ENCODE data around the gene MRPL48.
A peak's percentile ranks its signal among the peaks of the same experiment; 100 is the strongest.
"Not testable (repeated sequence)": the region's sequence is repeated elsewhere in the genome, so short reads cannot be mapped to it uniquely, and the experiment has no call there.

The MRPL48 gene

GRCh38 chr11:73787643-73788558 is at the start of gene MRPL48:
Gene MRPL48 (plus strand): TSS chr11:73787874. CDS start chr11:73787972, 98 bp downstream.
- DNase-seq (ENCODE audit: low read depth in 3 of 3, low spot score in 1 of 3), result peak; percentile 59 to 75 (median 70)

- no peak for DNase-seq (ENCODE audit: low read depth in 3 of 3, low spot score in 1 of 3)
These were observed 44.6 kb upstream of the MRPL48 start for GRCh38 chr11:73743045-73743444.

- DNase-seq (ENCODE audit: low read depth in 3 of 3, low spot score in 1 of 3), result no peak
These were observed 41.0 kb upstream of the MRPL48 start for GRCh38 chr11:73746701-73747100.

GRCh38 chr11:73747762-73748161 is 39.9 kb upstream of the MRPL48 start:
- DNase-seq (ENCODE audit: low read depth in 3 of 3, low spot score in 1 of 3), result no peak

- no peak for DNase-seq (ENCODE audit: low read depth in 3 of 3, low spot score in 1 of 3)
These were observed 39.4 kb upstream of the MRPL48 start for GRCh38 chr11:73748300-73748699.

GRCh38 chr11:73749118-73749517 is 38.6 kb upstream of the MRPL48 start:
- no peak for DNase-seq (ENCODE audit: low read depth in 3 of 3, low spot score in 1 of 3)

- DNase-seq (ENCODE audit: low read depth in 3 of 3, low spot score in 1 of 3), result no peak
These were observed 37.4 kb upstream of the MRPL48 start for GRCh38 chr11:73750228-73750627.

GRCh38 chr11:73750862-73751261 is 36.8 kb upstream of the MRPL48 start:
- not testable (repeated sequence) for DNase-seq (ENCODE audit: low read depth in 3 of 3, low spot score in 1 of 3)

GRCh38 chr11:73752216-73752867 is 35.3 kb upstream of the MRPL48 start:
- no peak for DNase-seq (ENCODE audit: low read depth in 3 of 3, low spot score in 1 of 3)

- DNase-seq (ENCODE audit: low read depth in 3 of 3, low spot score in 1 of 3), result no peak
These were observed 34.8 kb upstream of the MRPL48 start for GRCh38 chr11:73752903-73753302.

- no peak for DNase-seq (ENCODE audit: low read depth in 3 of 3, low spot score in 1 of 3)
These were observed 33.7 kb upstream of the MRPL48 start for GRCh38 chr11:73753938-73754337.

- no peak for DNase-seq (ENCODE audit: low read depth in 3 of 3, low spot score in 1 of 3)
These were observed 32.0 kb upstream of the MRPL48 start for GRCh38 chr11:73755670-73756069.

- DNase-seq (ENCODE audit: low read depth in 3 of 3, low spot score in 1 of 3), result no peak
These were observed 30.1 kb upstream of the MRPL48 start for GRCh38 chr11:73757598-73757997.

- no peak for DNase-seq (ENCODE audit: low read depth in 3 of 3, low spot score in 1 of 3)
These were observed 29.2 kb upstream of the MRPL48 start for GRCh38 chr11:73758451-73758850.

- DNase-seq (ENCODE audit: low read depth in 3 of 3, low spot score in 1 of 3), result no peak
These were observed 28.0 kb upstream of the MRPL48 start for GRCh38 chr11:73759610-73760134.

GRCh38 chr11:73760135-73760678 is 27.5 kb upstream of the MRPL48 start:
- DNase-seq (ENCODE audit: low read depth in 3 of 3, low spot score in 1 of 3), result no peak

GRCh38 chr11:73760679-73761402 is 26.8 kb upstream of the MRPL48 start, which contains the start of gene RAB6A:
Gene RAB6A (minus strand): TSS chr11:73761074. CDS start chr11:73760635, 439 bp downstream.
- peak; percentile 96 to 99 (median 99) for DNase-seq (ENCODE audit: low read depth in 3 of 3, low spot score in 1 of 3)

- no peak for DNase-seq (ENCODE audit: low read depth in 3 of 3, low spot score in 1 of 3)
These were observed 26.2 kb upstream of the MRPL48 start for GRCh38 chr11:73761403-73761945.

- no peak for DNase-seq (ENCODE audit: low read depth in 3 of 3, low spot score in 1 of 3)
These were observed 24.9 kb upstream of the MRPL48 start for GRCh38 chr11:73762732-73763131.

GRCh38 chr11:73766763-73767162 is 20.9 kb upstream of the MRPL48 start:
- no peak for DNase-seq (ENCODE audit: low read depth in 3 of 3, low spot score in 1 of 3)

- not testable (repeated sequence) for DNase-seq (ENCODE audit: low read depth in 3 of 3, low spot score in 1 of 3)
These were observed 16.9 kb upstream of the MRPL48 start for GRCh38 chr11:73770811-73771210.
